ENCODE data around the gene ZNF782. TPM values are rescaled to one million over a fixed set of nuclear protein-coding genes. Genes with fewer than 3 reads are reported as not detected.

The ZNF782 gene
- total and polyA plus RNA-seq, 2 donors (not counting 3 experiments of a cell fraction or from before 2014, with no cell fraction given) = 0.97 to 3.6 TPM

GRCh38 chr9:96868709-96869108 lies 14.4 kb upstream of the ZNF782 start:
- intact Hi-C loops (cut with micrococcal nuclease) (no loop called here), dilution Hi-C loops (cut with MboI; ENCODE audit: extremely low pct_ligation_motif_present, low sequenced_read_pairs) (no loop called here)
- DNase-seq (ENCODE audit: low read depth, low spot score) (no peak), FAIRE-seq (peak; percentile 15)
- no TSS peak for BruUV-seq (replicated peaks)
- ChIA-PET CTCF (interaction anchor here (1.3 kb wide), 1 partner anchor 747 kb away, joined by 3 read pairs; no protein-coding TSS in a partner anchor), POLR2A (no interaction called here)
- Histone ChIP-seq H3K9me3 (replicated peaks; ENCODE audit: control insufficient read depth, insufficient read depth, low read length) (no peaks in the 10 kb centered on the region), H3K9ac (replicated peaks; ENCODE audit: extremely low read depth, insufficient read depth, low read length) (no peak overlapping the region), H4K20me1 (replicated peaks; ENCODE audit: control insufficient read depth, extremely low read depth, insufficient read depth, low read length) (no peaks in the 10 kb centered on the region), H3K79me2 (ENCODE audit: control insufficient read depth, insufficient read depth, low read length) (no peaks in the 10 kb centered on the region), H3K4me1 (ENCODE audit: control insufficient read depth, extremely low read depth, insufficient read depth, low read length) (no peaks in the 10 kb centered on the region), H3K27me3 (ENCODE audit: control insufficient read depth in 2 of 2, insufficient read depth in 2 of 2, low read length in 2 of 2) (peaks cover 0 to 5% of the 10 kb centered on the region in 2 experiments), H3K36me3 (ENCODE audit: control insufficient read depth in 2 of 2, extremely low read depth in 1 of 2, insufficient read depth in 2 of 2, low read length in 2 of 2) (no peaks in the 10 kb centered on the region), H3K9me1 (replicated peaks; ENCODE audit: control insufficient read depth, extremely low read depth, insufficient read depth, low read length) (no peaks in the 10 kb centered on the region), H2AFZ (ENCODE audit: low read depth, low read length) (no peak overlapping the region), H3K4me2 (ENCODE audit: insufficient read depth, low read length) (no peak overlapping the region), H3K27ac (ENCODE audit: insufficient read depth, low read depth, low read length) (no peak overlapping the region), H3K4me3 (replicated peaks in 1 of 3; ENCODE audit: insufficient read depth in 1 of 3, low read depth in 1 of 3, low read length in 3 of 3) (no peak overlapping the region)
- TF ChIP-seq POLR2AphosphoS5 (IDR thresholded peaks at IDR 0.05; ENCODE audit: insufficient read depth, low read depth, low read length) = no peak
- TF ChIP-seq POLR2A (IDR thresholded peaks at IDR 0.05; ENCODE audit: low read depth, low read length) = no peak
- no peak for TF ChIP-seq FOS (IDR thresholded peaks at IDR 0.05; ENCODE audit: borderline replicate concordance, insufficient read depth, low read length)
- TF ChIP-seq EZH2 (IDR thresholded peaks at IDR 0.05; ENCODE audit: borderline replicate concordance, low read depth, low read length, severe bottlenecking) = no peak

GRCh38 chr9:96867079-96867804 lies 12.9 kb upstream of the ZNF782 start:
- no peak for FAIRE-seq
- Histone ChIP-seq H3K36me3 (ENCODE audit: control insufficient read depth in 2 of 2, extremely low read depth in 1 of 2, insufficient read depth in 2 of 2, low read length in 2 of 2) (no peaks in the 10 kb centered on the region), H3K4me3 (replicated peaks in 1 of 3; ENCODE audit: insufficient read depth in 1 of 3, low read depth in 1 of 3, low read length in 3 of 3) (no peak overlapping the region), H3K79me2 (ENCODE audit: control insufficient read depth, insufficient read depth, low read length) (no peaks in the 10 kb centered on the region), H3K9me3 (replicated peaks; ENCODE audit: control insufficient read depth, insufficient read depth, low read length) (no peaks in the 10 kb centered on the region), H4K20me1 (replicated peaks; ENCODE audit: control insufficient read depth, extremely low read depth, insufficient read depth, low read length) (no peaks in the 10 kb centered on the region), H3K4me2 (ENCODE audit: insufficient read depth, low read length) (no peak overlapping the region), H3K27ac (ENCODE audit: insufficient read depth, low read depth, low read length) (no peak overlapping the region), H3K9ac (replicated peaks; ENCODE audit: extremely low read depth, insufficient read depth, low read length) (no peak overlapping the region), H3K9me1 (replicated peaks; ENCODE audit: control insufficient read depth, extremely low read depth, insufficient read depth, low read length) (no peaks in the 10 kb centered on the region), H3K27me3 (ENCODE audit: control insufficient read depth in 2 of 2, insufficient read depth in 2 of 2, low read length in 2 of 2) (peaks cover 0 to 5% of the 10 kb centered on the region in 2 experiments), H2AFZ (ENCODE audit: low read depth, low read length) (no peak overlapping the region), H3K4me1 (ENCODE audit: control insufficient read depth, extremely low read depth, insufficient read depth, low read length) (no peaks in the 10 kb centered on the region)
- no peak for DNase-seq (ENCODE audit: low read depth, low spot score)
- dilution Hi-C loops (cut with MboI; ENCODE audit: extremely low pct_ligation_motif_present, low sequenced_read_pairs) = no loop called here
- no peak for TF ChIP-seq GATA2 (IDR thresholded peaks at IDR 0.05; ENCODE audit: insufficient read depth, insufficient read length, low read depth, low read length)
- TF ChIP-seq MYC (IDR thresholded peaks at IDR 0.05; ENCODE audit: low read depth, low read length) = no peak
- no peak for TF ChIP-seq MAX (IDR thresholded peaks at IDR 0.05; ENCODE audit: insufficient read depth, insufficient read length)
- no peak for TF ChIP-seq JUN (IDR thresholded peaks at IDR 0.05; ENCODE audit: borderline replicate concordance, insufficient read depth, insufficient read length, low read depth)
- no peak for TF ChIP-seq FOS (IDR thresholded peaks at IDR 0.05; ENCODE audit: borderline replicate concordance, insufficient read depth, low read length)
- TF ChIP-seq POLR2AphosphoS5 (IDR thresholded peaks at IDR 0.05; ENCODE audit: insufficient read depth, low read depth, low read length) = no peak
- TF ChIP-seq CTCF (IDR thresholded peaks at IDR 0.05; ENCODE audit: extremely low read depth in 1 of 2, insufficient read depth in 1 of 2, low read depth in 1 of 2, low read length in 2 of 2) = no peak
- TF ChIP-seq EZH2 (IDR thresholded peaks at IDR 0.05; ENCODE audit: borderline replicate concordance, low read depth, low read length, severe bottlenecking) = no peak
- TF ChIP-seq POLR2A (IDR thresholded peaks at IDR 0.05; ENCODE audit: low read depth, low read length) = no peak
- intact Hi-C loops (cut with micrococcal nuclease) = no loop called here
- CTCF ChIA-PET = no interaction called here
- no TSS peak for BruUV-seq (replicated peaks)
- POLR2A ChIA-PET = no interaction called here
